ENCODE results near the gene AUH. TPM values are rescaled to one million over a fixed set of nuclear protein-coding genes. Genes with fewer than 3 reads are reported as not detected.
"Not testable (repeated sequence)": the region's sequence is repeated elsewhere in the genome, so short reads cannot be mapped to it uniquely, and the experiment has no call there.

Gene AUH
- total RNA-seq, 1 donor from 2014 or later: 35.6 TPM

DNA sequence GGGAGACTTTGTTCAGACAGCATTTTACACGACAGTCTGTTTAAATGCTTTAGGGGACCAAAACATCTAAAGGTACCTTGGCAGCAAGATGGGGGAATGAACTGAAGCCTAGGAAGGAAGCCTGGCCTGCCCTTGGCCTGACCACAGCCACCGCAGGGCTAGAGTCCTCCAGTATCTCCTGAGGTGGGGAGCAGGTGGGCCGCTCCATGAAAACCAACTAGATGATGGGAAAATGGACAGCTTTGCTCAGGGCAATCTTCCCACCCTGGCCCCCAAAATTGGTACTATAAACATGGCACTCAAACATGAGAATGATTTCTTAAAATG, 153.3 kb downstream of the AUH start:
- DNase-seq (ENCODE audit: low spot score): no peak

DNA sequence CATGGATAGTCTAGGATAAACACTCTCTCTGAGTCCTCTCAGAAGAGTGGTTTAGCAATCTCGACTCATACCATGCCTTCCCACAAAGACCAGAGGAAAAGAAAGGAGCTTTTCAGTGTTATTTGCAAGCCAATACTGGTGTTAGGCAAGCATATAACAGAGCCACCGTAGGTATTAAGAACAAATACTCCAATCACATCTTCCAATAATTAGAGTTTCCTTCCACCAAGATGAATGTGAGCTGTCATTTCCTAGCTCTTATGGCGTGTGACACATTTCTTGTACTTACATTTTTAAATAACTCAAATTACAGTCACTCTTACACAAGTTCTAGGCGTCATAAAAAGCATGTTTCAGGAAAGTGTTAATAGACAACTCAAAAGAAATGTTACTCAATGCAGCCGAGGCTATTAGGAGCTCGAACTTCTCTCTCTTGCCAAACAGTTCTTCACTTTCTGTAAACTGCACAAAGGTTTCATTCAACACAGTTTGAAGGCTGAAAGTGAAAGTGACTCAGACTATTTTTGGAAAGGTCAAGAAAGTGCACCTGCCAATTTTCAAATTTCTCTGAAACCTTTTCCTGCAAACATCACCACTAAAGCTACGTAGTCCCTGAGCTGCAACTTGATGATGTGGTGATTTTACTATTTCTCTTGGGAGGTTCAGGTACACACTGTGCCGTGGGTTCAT, 153.8 kb downstream of the AUH start:
- DNase-seq (ENCODE audit: low spot score): no peak

DNA sequence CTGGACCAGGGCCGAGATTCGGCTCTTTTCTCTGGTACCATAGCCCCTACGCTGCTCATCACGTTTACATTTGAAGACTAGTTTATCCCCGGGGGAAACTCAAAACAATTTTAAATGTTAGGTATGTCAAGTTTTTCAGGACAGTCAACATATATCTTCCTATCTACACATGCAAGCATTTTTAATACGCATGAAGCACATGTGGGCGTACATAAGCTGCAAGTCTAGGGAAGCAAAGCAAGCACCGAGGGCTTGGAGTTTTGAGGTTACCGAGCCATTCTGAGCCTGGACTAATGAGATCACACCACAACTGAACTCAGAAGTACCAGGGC, 154.4 kb downstream of the AUH start:
- DNase-seq (ENCODE audit: low spot score): no peak

DNA sequence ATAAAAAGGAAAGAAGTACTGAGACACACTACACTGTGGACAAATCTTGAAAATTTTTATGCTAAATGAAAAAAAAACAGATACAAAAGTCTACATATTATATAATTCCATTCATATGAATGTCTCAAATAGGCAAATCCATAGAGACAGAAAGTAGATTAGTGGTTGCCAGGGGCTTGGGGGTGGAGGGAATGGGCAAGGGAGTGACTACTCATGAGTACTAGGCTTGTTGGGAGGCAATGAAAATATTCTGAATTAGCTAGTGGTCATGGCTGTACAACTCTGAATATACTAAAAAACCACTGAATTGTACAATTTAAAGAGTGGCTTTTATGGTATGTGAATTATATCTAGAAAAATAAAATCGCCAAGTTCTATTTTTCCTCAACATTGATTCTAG, 154.9 kb downstream of the AUH start:
- DNase-seq (ENCODE audit: low spot score): no peak

DNA sequence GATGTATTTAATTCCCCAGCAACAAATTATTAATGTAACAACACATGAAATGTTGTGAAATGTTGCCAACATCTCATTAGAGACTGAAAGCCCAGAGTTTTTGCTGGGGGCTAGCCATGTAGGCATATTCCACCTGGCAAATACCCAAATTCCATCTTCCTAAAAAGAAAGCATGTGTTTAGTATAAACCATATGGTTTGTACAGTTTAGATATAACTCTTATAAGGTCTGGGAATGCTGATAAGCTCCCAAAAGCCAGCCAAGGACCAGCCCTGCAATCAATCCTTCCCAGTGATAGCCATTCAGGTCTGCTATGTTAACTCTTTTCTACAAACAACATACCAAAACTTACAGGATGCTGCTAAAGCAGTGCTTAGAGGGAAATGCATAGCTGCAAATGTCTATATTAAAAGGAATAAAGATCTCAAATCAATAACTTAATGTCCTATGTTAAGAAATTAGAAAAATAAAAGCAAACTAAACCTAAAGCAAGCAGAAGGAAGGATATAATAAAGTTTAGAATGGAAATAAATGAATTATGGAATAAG, 158.9 kb downstream of the AUH start:
- DNase-seq (ENCODE audit: low spot score): no peak

DNA sequence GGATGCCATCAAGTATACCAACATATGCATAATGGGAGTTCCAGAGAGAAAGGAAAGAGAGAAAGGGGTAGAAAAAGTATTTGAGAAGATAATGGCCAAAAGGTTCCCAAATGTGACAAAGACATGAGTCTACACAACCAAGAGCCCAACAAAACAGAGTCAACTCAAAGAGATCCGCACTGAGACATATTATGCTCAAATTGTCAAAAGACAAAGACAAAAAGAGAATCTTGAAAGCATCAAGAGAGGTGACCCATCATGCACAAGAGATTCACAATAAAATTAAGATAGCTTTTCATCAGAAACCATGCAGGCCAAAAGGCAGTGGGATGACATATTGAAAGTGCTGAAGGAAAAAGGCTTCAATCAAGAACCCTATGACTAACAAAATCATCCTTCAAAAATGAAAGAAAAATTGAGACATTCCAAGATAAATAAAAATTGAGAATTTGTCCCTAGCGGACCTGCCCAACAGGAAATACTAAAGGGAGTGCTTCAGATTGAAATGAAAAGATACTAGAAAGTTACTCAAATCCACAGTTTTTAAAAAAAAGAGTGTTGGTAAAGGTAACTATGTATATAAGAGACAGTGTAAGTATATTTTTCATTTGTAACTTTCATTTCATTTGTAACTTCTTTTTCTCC, 160.9 kb downstream of the AUH start:
- no peak for DNase-seq (ENCODE audit: low spot score)

DNA sequence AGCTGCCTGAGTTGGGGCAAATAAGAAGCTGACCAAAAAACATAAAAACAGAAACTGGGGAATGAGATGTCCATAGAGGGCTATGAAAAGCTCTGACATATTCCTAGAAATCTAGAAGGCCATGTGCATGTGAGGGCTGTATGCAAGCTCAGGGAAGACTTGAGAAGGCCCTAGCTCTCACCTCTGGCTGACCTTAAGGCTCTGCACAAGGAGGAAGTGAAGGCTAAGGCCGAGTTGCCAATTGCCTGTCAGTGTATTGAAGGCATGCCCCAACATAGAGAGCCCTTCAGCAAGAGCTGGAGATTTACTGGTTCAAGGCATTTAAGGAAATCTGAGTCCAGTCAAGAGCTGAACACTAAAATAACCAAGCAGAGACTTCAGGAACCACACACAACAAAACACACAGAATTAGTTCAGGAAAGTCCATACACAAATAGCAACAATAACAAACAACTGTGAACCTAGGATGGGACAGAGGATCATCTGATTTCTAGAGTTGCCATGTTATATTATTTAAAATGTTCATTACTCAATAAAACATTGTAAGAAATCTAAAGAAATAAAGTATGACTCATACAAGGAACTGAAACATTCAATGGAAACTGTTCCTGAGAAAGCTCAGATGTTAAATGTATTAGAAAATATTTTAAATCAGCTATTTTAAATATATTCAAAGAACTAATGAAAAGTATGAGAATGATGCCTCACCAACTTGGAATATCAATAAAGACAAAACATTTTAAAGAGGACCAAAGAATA, 161.8 kb downstream of the AUH start:
- DNase-seq (ENCODE audit: low spot score): no peak

DNA sequence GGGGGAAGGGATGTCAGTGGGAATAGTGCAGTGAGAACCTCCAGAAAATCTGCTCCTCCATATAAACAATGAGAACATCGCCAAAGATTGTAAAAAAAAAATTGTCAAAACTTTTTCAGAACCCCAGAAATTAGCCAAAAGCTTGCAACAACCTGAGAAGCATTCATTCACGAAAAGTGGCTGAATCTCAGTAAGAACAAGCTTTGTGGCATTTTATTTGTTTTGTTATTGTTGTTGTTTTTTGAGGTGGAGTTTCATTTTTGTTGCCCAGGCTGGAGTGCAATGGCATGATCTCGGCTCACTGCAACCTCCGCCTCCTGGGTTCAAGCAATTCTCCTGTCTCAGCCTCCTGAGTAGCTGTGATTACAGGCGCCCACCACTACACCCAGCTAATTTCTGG, 162.8 kb downstream of the AUH start:
- DNase-seq (ENCODE audit: low spot score): not testable (repeated sequence)

DNA sequence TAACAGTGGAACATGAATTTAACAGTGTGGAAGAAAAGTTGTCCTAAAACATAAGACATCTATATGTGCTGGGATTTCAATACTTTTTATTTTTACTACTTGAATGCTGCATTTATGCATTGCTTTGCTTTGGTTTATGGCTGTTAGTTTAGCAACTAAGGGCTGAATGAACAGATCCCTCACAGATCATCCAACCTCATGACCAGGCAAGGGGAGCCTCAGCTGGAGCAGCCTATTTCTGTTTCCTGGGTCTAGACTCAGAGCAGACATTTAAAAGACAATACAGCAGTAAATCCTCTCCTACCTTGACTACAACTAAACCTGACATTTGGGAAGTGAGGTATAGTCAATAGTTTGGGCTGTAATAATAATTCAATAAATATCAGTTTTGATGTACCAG, 163.3 kb downstream of the AUH start:
- DNase-seq (ENCODE audit: low spot score): peak; percentile 47

DNA sequence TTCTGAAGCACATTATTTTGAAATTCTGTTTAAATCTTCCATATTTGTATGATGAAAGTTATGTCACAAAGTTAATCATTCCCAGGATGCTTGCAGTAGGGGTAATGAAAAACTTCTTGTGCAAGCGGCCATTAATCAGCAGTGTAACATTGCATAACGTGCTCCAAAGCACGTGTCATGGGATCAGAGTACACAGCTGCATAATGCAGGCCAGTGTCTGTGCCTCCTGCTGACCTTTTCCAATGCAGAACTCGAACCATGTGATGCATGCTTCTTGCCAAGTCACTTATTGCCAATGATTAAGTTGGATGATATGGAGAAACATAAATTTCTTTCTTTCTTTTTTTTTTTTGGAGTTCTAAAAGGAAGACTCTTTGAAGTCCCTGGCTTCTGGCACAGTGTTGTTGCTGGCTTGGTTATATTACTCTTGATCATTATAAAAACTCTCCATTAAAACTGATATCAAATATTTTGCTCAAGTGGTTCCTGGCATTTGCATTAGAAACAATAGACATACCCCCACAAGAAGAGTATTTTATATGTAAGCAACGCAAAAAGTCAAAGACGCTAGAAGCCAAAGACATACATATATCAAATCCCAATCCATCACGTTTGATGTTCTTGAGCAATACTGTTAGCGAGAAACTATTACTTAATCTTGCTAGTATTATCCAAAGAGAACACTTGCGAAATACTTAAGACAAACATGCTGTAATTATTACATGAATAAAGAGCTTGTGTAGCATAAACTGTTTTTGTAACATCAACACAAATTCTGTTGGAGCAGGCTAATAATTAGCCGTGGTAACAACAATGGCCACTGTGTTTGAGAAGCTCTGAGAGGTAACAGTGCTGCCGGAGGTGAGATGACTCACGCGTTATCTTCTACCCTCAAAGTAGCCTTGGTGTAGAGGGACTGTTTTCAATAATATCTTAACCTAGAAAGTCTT, 164.2 kb downstream of the AUH start:
- DNase-seq (ENCODE audit: low spot score): peak; percentile 97

DNA sequence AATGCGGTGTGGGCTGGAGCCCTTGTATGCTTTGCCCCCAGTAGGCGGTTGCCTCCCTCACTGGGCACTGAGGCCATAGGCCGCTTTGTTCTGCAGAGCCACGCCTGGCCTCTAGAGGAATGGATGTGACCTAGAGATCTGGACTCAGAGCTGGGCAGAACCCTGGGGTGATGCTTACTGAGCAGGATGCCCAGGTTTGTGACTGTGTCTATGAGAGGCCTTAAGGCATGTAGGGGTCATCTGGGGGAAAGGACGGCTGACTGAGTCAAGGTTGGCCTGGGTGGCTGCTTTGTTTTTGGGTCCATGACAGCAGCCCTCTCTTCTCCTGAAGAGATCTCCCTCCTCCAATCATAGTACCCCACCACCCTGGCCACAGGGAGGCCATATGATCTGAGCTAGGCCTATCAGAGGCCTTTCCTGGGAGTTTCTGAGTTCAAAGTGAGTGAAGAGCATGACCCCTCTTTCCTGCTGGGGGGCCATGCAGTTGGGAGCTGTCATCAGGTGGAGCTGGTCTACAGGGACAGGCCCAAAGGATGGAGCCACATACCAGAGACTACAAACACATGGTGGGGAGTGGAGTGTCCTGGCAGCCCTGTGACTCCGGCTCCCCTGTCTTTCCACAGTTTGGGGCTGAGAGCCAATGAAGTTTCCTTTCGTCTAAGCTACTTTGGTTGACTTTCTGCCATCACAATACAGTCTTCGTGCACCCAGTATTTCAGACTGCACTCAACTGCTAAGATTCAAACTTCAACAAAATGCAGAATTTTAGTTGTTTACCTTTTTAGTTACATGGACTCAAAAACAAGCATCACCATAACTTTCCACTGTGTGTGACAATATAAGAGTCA, 165.4 kb downstream of the AUH start:
- DNase-seq (ENCODE audit: low spot score): no peak

DNA sequence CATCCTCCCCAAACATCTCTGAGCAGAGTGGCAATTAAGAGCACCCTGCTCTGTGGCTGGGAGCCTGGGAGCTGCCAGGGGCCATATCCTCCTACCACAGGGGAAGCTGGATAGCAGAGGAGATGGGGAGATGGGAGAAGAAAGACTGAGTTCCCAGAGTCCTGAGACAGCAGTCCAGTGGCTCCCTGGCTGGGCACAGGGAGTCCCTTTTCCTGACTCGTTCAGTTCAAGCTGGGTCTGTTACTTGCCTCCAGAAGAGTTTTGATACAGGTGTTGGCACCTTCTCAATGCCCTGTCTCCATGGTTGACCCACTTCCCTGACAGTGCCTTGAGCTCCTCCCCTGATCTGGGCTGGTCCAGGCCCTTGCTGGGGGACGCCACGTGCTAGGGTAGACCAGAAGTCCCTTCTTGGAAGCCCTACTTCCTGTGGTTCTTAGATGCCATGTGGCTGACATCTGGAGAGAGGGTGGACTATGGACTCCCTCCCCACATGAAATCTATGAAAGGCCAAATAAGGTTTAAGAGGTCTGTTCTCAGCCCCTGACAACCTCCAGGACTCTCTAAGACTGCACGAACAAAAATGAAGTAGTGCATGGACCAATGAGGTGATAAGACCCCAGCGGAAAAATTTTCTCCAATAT, 166.2 kb downstream of the AUH start:
- DNase-seq (ENCODE audit: low spot score): no peak

DNA sequence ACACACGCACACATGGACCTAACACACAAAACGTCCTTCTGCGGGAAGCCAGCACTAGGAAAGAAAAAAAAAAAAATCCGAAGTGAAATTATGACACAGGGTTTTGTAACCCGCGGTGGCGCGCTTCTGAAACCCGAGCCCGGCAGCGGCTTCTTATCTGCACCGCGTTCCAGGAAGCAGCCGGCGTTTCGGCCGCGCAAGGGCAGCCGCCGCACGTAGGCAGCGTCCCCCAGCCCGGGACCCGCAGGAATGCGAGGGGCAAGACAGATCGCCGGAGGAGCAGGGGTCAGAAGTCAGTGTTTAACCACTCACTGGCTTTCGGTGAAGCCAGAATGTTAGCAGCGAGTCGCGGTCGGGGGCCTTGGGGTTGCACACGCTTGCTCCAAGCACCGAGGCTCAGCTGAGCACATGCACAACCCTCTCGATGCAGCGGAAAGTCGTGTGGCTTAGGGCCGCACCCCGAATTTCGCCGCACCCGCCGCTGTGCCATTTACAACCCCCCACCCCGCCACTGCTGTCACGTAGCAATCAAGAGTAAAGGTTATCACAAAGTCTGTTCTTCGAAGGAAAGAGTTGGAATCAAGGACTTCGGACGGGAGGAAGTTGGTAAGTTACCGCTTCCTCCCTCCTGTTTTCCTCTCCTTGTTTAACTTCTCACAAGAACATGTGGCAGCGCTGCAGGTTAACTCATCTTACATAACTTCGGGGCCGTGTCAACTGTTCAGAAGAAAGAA, 167.9 kb downstream of the AUH start:
- peak; percentile 91 for DNase-seq (ENCODE audit: low spot score)

DNA sequence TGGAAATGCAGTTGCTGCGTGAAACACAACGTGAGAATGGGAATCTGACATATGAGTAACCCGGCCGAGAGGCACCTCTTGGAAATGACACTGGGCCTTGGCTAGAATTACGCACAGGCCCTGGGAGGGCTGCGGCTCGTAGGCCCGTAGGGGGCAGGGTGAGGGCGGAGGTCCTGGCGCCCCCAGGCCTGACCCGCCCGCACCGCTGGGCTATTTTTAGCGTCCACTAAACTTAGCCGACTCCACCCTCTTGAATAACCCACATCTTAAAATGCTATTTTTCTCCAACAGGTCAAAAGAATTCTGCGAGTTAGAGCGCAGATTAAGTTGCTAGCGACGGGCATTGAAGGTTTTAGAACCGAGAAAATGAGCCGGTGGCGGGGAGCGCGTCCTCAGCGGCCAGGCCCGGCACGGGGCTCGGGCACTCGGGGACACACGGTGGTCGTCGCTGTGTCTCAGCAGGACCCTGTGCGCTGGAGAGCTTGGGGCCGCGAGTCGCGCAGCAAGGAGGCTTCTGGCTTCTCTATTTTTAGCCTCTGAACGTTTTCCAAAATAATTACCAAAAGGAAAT, 168.5 kb downstream of the AUH start:
- peak; percentile 92 for DNase-seq (ENCODE audit: low spot score)

DNA sequence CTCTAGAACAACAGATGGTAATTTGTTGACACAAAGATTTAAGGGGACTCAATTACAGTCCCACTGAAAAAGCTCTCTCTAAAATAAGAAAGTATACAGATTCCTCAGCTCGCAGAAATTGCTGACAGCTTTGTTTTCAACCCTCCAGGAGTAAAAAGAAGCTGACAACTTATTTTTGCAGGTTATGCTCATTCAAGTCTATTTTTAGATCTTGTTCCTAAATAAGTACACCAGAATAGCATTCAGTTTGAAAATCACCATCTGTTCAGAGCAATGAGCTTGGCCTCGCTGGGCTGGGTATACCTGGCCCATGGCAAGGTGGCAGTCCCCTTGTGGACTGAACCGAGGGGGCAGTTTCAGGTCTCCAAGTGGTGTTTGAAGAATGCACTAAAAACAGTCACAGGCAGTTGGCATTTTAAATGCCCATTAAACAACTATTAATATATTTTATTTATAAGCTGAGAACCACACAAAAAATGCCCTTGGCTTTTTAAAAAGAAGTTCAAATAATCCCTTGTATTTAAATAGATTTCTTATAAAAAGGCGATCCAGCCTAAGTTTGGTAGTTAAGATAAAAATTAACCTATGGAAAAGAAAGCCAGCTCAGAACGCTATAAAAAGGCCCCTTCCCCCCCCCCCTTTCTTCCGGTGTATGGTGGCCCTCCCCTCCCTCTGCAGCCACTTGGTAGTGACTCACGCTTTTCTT, 169.2 kb downstream of the AUH start:
- DNase-seq (ENCODE audit: low spot score): peak; percentile 50

DNA sequence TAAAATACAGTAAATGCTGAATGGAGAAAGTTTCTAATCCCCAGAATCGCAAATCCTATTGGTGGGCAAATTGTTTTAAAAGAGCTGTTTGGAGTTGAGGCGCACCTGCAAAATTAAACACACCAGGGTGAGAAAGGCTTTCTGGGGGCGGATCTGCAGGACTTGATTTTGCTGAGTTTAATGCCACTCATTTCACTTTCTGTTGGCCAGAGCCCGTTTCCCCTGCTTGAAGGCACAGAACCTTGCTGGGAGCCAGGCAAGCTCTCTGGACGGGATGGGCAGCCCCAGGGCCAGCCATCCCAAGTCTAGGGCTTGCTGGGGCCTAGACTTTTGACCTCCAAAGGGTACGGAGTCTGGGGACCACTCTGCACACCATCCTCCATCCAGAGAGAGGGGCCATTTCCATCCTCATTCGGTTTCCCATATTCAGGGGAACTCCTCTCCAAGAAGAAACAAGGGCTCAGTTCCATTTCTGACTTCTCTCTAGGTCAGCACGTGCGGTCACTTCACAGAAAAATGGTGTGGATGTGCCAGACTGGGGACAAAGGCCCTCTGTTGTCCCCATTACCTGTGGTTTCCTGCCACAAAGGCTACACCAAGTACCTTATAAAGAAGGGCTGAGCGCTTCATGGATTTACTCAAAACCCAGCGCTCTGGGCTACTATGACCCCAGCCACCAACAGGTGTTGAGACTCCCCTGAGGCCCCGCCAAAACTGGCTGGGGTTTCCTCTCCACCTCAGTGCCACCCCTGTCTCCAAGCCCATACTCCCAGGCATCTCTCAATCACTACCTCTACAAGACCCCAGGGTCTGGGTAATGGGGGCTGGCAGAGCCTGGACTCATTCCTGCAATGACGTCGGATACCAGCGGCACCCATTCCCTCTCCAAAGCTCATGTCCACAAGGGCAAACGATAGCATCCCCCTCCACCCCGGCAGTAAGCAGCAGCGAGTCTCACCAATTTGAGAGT, 170.0 kb downstream of the AUH start:
- no peak for DNase-seq (ENCODE audit: low spot score)

DNA sequence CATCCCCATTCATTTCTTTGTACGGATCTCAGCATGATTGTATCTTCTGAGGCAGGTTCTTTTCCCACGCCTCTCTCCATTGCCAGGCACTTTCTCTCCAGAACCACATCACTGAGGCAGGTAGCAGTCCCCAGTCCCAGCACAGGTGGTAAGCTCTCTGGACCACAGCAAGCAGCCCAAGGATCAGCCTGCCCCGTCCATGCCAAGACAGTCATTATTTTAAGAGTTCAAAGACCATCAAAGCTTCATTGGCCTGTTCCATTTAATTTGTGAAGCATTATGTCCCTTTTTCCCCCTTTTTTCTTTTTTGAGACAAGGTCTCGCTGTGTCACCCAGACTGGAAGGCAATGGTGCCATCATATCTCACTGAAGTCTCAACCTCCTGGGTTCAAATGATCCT, 171.7 kb downstream of the AUH start:
- DNase-seq (ENCODE audit: low spot score): no peak

Data from umbilical cord (tissue), 2 donors.